ENCODE measurements around the gene RNF41. TPM values are rescaled to one million over a fixed set of nuclear protein-coding genes. Genes with fewer than 3 reads are reported as not detected.

The RNF41 gene
- total RNA-seq, 4 donors from 2014 or later, result 39.0 to 51.3 (median 42.7) TPM

- H3K27ac ChIP-seq, result no peak overlapping the region
- intact Hi-C loops (cut with DNase I; ENCODE audit: low total_unique reads) (no loop called here), in situ Hi-C loops (cut with MboI; ENCODE audit: low pct_ligation_motif_present in 1 of 4, low pct_unique_long_range_greater_than_20kb in 1 of 4, low sequenced_read_pairs in 3 of 4) (no loop called here)
- peaks cover 0 to 9% (median 6%) of the 10 kb centered on the region in 4 donors for H3K36me3 ChIP-seq
- H3K4me3 ChIP-seq, result no peak overlapping the region
- no peak for DNase-seq
- TF ChIP-seq POLR2AphosphoS5 (IDR thresholded peaks at IDR 0.05), result no peak
- no peak for TF ChIP-seq CTCF (IDR thresholded peaks at IDR 0.05)
- TF ChIP-seq POLR2A (IDR thresholded peaks at IDR 0.05), result no peak
- TF ChIP-seq EP300 (IDR thresholded peaks at IDR 0.05; ENCODE audit: low read depth), result no peak
- no peaks in the 10 kb centered on the region for H3K27me3 ChIP-seq
- H3K4me1 ChIP-seq, result peaks cover 18 to 51% (median 39%) of the 10 kb centered on the region in 4 donors
- 86 to 93% methylated on average over 4 to 11 of the region's 11 CpGs for WGBS, 2 donors (ENCODE audit: low coverage in 1 of 2)
- no peaks in the 10 kb centered on the region for H3K9me3 ChIP-seq
Measured at GRCh38 chr12:56155256-56155845, 66.4 kb downstream of the RNF41 start.

- TF ChIP-seq EP300 (IDR thresholded peaks at IDR 0.05; ENCODE audit: low read depth), result no peak
- no peak for TF ChIP-seq POLR2AphosphoS5 (IDR thresholded peaks at IDR 0.05)
- TF ChIP-seq CTCF (IDR thresholded peaks at IDR 0.05), result no peak
- no peak for TF ChIP-seq POLR2A (IDR thresholded peaks at IDR 0.05)
- H3K9me3 ChIP-seq, result no peaks in the 10 kb centered on the region
- DNase-seq, result no peak
- H3K27ac ChIP-seq, result no peak overlapping the region
- in situ Hi-C loops (cut with MboI; ENCODE audit: low pct_ligation_motif_present in 1 of 4, low pct_unique_long_range_greater_than_20kb in 1 of 4, low sequenced_read_pairs in 3 of 4), result no loop called here
- H3K4me1 ChIP-seq, result peaks cover 18 to 45% (median 34%) of the 10 kb centered on the region in 4 donors
- H3K4me3 ChIP-seq, result no peak overlapping the region
- H3K36me3 ChIP-seq, result peaks cover 0 to 4% (median 2%) of the 10 kb centered on the region in 4 donors
- intact Hi-C loops (cut with DNase I; ENCODE audit: low total_unique reads), result no loop called here
- no peaks in the 10 kb centered on the region for H3K27me3 ChIP-seq
- WGBS, 2 donors (ENCODE audit: low coverage in 1 of 2), result 93% methylated on average over 5 of the region's 5 CpGs; no CpG with 5 or more reads in 1 of the 2 donors
Measured at GRCh38 chr12:56154818-56155217, 66.9 kb downstream of the RNF41 start.

GRCh38 chr12:56154246-56154771, 67.4 kb downstream of the RNF41 start:
- H3K9me3 ChIP-seq, result no peaks in the 10 kb centered on the region
- H3K27me3 ChIP-seq, result no peaks in the 10 kb centered on the region
- no peak overlapping the region for H3K27ac ChIP-seq
- in situ Hi-C loops (cut with MboI; ENCODE audit: low pct_ligation_motif_present in 1 of 4, low pct_unique_long_range_greater_than_20kb in 1 of 4, low sequenced_read_pairs in 3 of 4) (no loop called here), intact Hi-C loops (cut with DNase I; ENCODE audit: low total_unique reads) (no loop called here)
- H3K4me3 ChIP-seq, result no peak overlapping the region
- DNase-seq, result no peak
- no peaks in the 10 kb centered on the region for H3K36me3 ChIP-seq
- H3K4me1 ChIP-seq, result peaks cover 18 to 40% (median 30%) of the 10 kb centered on the region in 4 donors
- 100% methylated on average over 1 of the region's 1 CpG; no CpG with 5 or more reads in 1 of the 2 donors for WGBS, 2 donors (ENCODE audit: low coverage in 1 of 2)
- TF ChIP-seq POLR2A (IDR thresholded peaks at IDR 0.05) (no peak), CTCF (IDR thresholded peaks at IDR 0.05) (no peak), EP300 (IDR thresholded peaks at IDR 0.05; ENCODE audit: low read depth) (no peak), POLR2AphosphoS5 (IDR thresholded peaks at IDR 0.05) (no peak)

GRCh38 chr12:56153678-56154065, 68.0 kb downstream of the RNF41 start:
- no peak for DNase-seq
- H3K4me1 ChIP-seq, result peaks cover 18 to 40% (median 30%) of the 10 kb centered on the region in 4 donors
- 79% methylated on average over 5 of the region's 5 CpGs; no CpG with 5 or more reads in 1 of the 2 donors for WGBS, 2 donors (ENCODE audit: low coverage in 1 of 2)
- H3K27ac ChIP-seq, result no peak overlapping the region
- in situ Hi-C loops (cut with MboI; ENCODE audit: low pct_ligation_motif_present in 1 of 4, low pct_unique_long_range_greater_than_20kb in 1 of 4, low sequenced_read_pairs in 3 of 4), result no loop called here
- H3K27me3 ChIP-seq, result no peaks in the 10 kb centered on the region
- no peak overlapping the region for H3K4me3 ChIP-seq
- H3K9me3 ChIP-seq, result no peaks in the 10 kb centered on the region
- no peaks in the 10 kb centered on the region for H3K36me3 ChIP-seq
- no peak for TF ChIP-seq EP300 (IDR thresholded peaks at IDR 0.05; ENCODE audit: low read depth)
- no peak for TF ChIP-seq POLR2A (IDR thresholded peaks at IDR 0.05)
- no peak for TF ChIP-seq CTCF (IDR thresholded peaks at IDR 0.05)
- no peak for TF ChIP-seq POLR2AphosphoS5 (IDR thresholded peaks at IDR 0.05)
- intact Hi-C loops (cut with DNase I; ENCODE audit: low total_unique reads), result no loop called here
